ENCODE measurements around the gene LDLRAD4.

Gene LDLRAD4

DNA sequence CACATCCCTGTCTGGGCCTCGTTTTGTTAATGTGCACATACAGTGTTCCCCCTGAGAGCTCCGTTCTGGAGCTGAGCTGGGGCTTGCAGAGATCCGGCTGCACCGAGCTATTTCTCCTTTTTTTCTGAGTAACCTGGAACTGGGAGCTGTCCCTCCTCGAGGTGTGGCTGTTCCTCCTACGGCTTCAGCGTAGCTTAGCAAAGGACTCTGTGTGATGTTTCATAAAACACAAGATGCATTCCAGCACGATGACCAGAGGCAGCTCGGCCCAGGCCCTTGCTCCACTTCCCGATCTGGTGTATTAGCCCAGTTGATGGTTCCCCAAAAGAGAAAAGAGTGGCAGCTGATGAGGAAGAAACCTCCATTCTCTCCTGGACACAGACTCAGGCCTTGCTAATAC, 404.8 kb downstream of the LDLRAD4 start:
- Histone ChIP-seq H3K27ac (ENCODE audit: low read depth, low read length) (no peak overlapping the region), H3K27me3 (ENCODE audit: low read length) (no peaks in the 10 kb centered on the region), H3K4me3 (ENCODE audit: insufficient read depth, low read length, poor library complexity, severe bottlenecking) (no peak overlapping the region), H3K4me2 (ENCODE audit: low read depth, low read length, poor library complexity, severe bottlenecking) (no peak overlapping the region), H3K36me3 (ENCODE audit: low read length) (no peaks in the 10 kb centered on the region), H4K20me1 (ENCODE audit: low read depth, low read length) (no peaks in the 10 kb centered on the region), H2AFZ (ENCODE audit: low read depth, low read length, severe bottlenecking) (no peak overlapping the region), H3K9me3 (ENCODE audit: insufficient read depth, low read length) (no peaks in the 10 kb centered on the region), H3K79me2 (ENCODE audit: insufficient read depth, low read length) (no peaks in the 10 kb centered on the region), H3K9ac (ENCODE audit: low read length) (no peak overlapping the region), H3K9me2 (replicated peaks; ENCODE audit: insufficient read depth, low read length) (no peaks in the 10 kb centered on the region), H3F3A (ENCODE audit: insufficient read depth) (no peaks in the 10 kb centered on the region)
- TF ChIP-seq EZH2phosphoT487 (conservative IDR thresholded peaks at IDR 0.05; ENCODE audit: low read length): no peak
- TF ChIP-seq, protein P1, sequence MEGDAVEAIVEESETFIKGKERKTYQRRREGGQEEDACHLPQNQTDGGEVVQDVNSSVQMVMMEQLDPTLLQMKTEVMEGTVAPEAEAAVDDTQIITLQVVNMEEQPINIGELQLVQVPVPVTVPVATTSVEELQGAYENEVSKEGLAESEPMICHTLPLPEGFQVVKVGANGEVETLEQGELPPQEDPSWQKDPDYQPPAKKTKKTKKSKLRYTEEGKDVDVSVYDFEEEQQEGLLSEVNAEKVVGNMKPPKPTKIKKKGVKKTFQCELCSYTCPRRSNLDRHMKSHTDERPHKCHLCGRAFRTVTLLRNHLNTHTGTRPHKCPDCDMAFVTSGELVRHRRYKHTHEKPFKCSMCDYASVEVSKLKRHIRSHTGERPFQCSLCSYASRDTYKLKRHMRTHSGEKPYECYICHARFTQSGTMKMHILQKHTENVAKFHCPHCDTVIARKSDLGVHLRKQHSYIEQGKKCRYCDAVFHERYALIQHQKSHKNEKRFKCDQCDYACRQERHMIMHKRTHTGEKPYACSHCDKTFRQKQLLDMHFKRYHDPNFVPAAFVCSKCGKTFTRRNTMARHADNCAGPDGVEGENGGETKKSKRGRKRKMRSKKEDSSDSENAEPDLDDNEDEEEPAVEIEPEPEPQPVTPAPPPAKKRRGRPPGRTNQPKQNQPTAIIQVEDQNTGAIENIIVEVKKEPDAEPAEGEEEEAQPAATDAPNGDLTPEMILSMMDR (IDR thresholded peaks at IDR 0.05; ENCODE audit: insufficient read depth, low read length, poor library complexity, severe bottlenecking): no peak

GRCh38 chr18:13623871-13624270, 405.3 kb downstream of the LDLRAD4 start:
- no peak overlapping the region for H2AFZ ChIP-seq (ENCODE audit: low read depth, low read length, severe bottlenecking)
- no peak overlapping the region for H3K4me2 ChIP-seq (ENCODE audit: low read depth, low read length, poor library complexity, severe bottlenecking)
- H3K9ac ChIP-seq (ENCODE audit: low read length): no peak overlapping the region
- no peaks in the 10 kb centered on the region for H3K36me3 ChIP-seq (ENCODE audit: low read length)
- no peaks in the 10 kb centered on the region for H3K9me2 ChIP-seq (replicated peaks; ENCODE audit: insufficient read depth, low read length)
- H3K27me3 ChIP-seq (ENCODE audit: low read length): no peaks in the 10 kb centered on the region
- H3K4me3 ChIP-seq (ENCODE audit: insufficient read depth, low read length, poor library complexity, severe bottlenecking): no peak overlapping the region
- no peaks in the 10 kb centered on the region; the same call in 1 of the 2 replicates for H3F3A ChIP-seq (ENCODE audit: insufficient read depth)
- no peaks in the 10 kb centered on the region for H4K20me1 ChIP-seq (ENCODE audit: low read depth, low read length)
- TF ChIP-seq EZH2phosphoT487 (conservative IDR thresholded peaks at IDR 0.05; ENCODE audit: low read length): no peak
- TF ChIP-seq, protein P1 (IDR thresholded peaks at IDR 0.05; ENCODE audit: insufficient read depth, low read length, poor library complexity, severe bottlenecking): no peak
- no peaks in the 10 kb centered on the region for H3K9me3 ChIP-seq (ENCODE audit: insufficient read depth, low read length)
- no peaks in the 10 kb centered on the region for H3K79me2 ChIP-seq (ENCODE audit: insufficient read depth, low read length)
- H3K27ac ChIP-seq (ENCODE audit: low read depth, low read length): no peak overlapping the region

DNA sequence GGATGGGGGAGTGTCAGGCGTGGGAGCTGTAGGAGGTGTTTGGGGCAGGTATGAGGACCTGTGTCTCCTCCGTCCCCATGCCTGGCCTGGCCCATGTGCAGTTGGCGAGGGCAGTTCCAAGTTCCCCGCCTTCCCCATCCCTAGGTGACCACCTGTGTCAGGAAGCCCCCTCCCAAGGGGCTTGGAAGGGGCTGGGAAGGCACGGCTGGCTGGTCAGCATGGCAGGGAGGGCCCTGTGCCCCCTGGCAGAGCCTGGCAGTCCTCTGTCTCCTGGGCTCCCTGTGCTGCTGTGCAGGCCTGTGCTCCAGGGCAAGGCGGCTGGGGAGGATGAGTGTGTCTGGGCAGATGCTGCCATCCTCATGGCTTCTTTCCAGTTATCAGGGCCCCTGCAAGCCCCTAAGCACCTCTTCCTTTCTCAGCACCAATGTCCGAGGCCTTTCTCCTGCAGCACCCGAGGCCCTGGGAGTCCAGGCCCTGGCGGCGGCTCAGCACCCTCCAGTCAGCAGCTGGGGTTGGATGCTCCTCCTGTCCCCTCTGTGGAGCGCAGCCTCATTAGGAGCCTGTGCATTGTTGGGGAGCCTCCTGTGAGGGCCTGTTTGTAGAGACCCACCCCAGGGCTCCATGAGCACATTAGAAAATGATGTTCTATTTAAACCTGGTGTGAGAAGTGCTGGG, 406.1 kb downstream of the LDLRAD4 start:
- Histone ChIP-seq H3K9me3 (ENCODE audit: insufficient read depth, low read length) (no peaks in the 10 kb centered on the region), H2AFZ (ENCODE audit: low read depth, low read length, severe bottlenecking) (no peak overlapping the region), H3K9me2 (replicated peaks; ENCODE audit: insufficient read depth, low read length) (no peaks in the 10 kb centered on the region), H3K79me2 (ENCODE audit: insufficient read depth, low read length) (no peaks in the 10 kb centered on the region), H3K4me3 (ENCODE audit: insufficient read depth, low read length, poor library complexity, severe bottlenecking) (no peak overlapping the region), H3K36me3 (ENCODE audit: low read length) (no peaks in the 10 kb centered on the region), H3K9ac (ENCODE audit: low read length) (no peak overlapping the region), H4K20me1 (ENCODE audit: low read depth, low read length) (no peaks in the 10 kb centered on the region), H3K4me2 (ENCODE audit: low read depth, low read length, poor library complexity, severe bottlenecking) (no peak overlapping the region), H3K27ac (ENCODE audit: low read depth, low read length) (no peak overlapping the region), H3F3A (ENCODE audit: insufficient read depth) (peaks cover 4% of the 10 kb centered on the region; the same call in 1 of the 2 replicates), H3K27me3 (ENCODE audit: low read length) (no peaks in the 10 kb centered on the region)
- TF ChIP-seq, protein P1 (IDR thresholded peaks at IDR 0.05; ENCODE audit: insufficient read depth, low read length, poor library complexity, severe bottlenecking): no peak
- TF ChIP-seq EZH2phosphoT487 (conservative IDR thresholded peaks at IDR 0.05; ENCODE audit: low read length): no peak

Measured in SU-DHL-6 (cell line).